ENCODE measurements around the gene AUTS2. TPM values are rescaled to one million over a fixed set of nuclear protein-coding genes. Genes with fewer than 3 reads are reported as not detected.

AUTS2 gene
- total and polyA plus RNA-seq, 9 of the 15 experiments (the other 6 are each of a cell fraction or from before 2014, with no cell fraction given): 0.58 TPM; not detected in 8

DNA sequence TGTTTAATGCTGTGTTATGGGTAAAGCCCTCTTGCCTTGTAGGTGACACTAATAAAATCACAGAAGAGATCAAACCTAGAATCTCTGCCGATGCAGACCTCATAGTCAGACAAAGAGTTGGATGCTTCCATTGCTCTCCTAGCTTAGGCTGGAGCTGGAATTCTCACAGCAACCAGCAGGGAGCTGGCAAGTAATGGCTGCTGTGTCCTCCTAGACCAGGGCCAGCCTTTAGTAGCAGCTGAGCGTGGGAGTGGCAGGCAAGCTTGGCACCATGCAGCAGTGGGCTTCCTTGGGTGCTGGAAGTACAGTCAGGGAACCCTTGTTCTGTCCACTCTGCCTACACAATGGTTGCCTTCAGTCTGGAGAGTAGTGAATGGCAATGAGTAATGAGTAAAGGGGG lies 935.3 kb downstream of the AUTS2 start:
- Histone ChIP-seq H3K4me3 (no peak overlapping the region), H3K27ac (ENCODE audit: extremely low read depth, low read depth, low read length) (no peak overlapping the region), H3K9me1 (ENCODE audit: control insufficient read depth, insufficient read depth, low read length) (no peaks in the 10 kb centered on the region), H3K4me2 (ENCODE audit: insufficient read depth, low read length) (no peak overlapping the region), H3K4me1 (replicated peaks in 1 of 2; ENCODE audit: control insufficient read depth in 2 of 2, insufficient read depth in 2 of 2, low read length in 2 of 2) (no peaks in the 10 kb centered on the region), H4K20me1 (replicated peaks; ENCODE audit: control insufficient read depth, insufficient read depth, low read length) (no peaks in the 10 kb centered on the region), H2AFZ (ENCODE audit: low read depth, low read length) (no peak overlapping the region), H3K36me3 (ENCODE audit: control insufficient read depth, insufficient read depth, low read length) (no peaks in the 10 kb centered on the region), H3K27me3 (ENCODE audit: control insufficient read depth in 2 of 2, insufficient read depth in 2 of 2, low read length in 2 of 2) (peaks cover 4 to 6% of the 10 kb centered on the region in 2 experiments; a peak in 4 of 5 replicates), H3K79me2 (ENCODE audit: control insufficient read depth, insufficient read depth, low read length) (no peaks in the 10 kb centered on the region), H3K9ac (ENCODE audit: insufficient read depth in 1 of 2, low read depth in 2 of 2, low read length in 2 of 2) (no peak overlapping the region), H3K9me3 (replicated peaks; ENCODE audit: control insufficient read depth, insufficient read depth, low read depth, low read length) (no peaks in the 10 kb centered on the region)
- FAIRE-seq (no peak), ATAC-seq (no peak), DNase-seq (ENCODE audit: extremely low read depth in 1 of 4, low spot score in 3 of 4) (no peak)
- ChIA-PET CTCF (ENCODE audit: low intra/inter-chr PET ratio) (no interaction called here), POLR2A (no interaction called here)
- BruUV-seq (replicated peaks): no TSS peak
- WGBS (ENCODE audit: insufficient coverage, low coverage, missing lambda C conversion rate): 0% methylated on average over 2 of the region's 2 CpGs
- intact Hi-C loops (cut with micrococcal nuclease): no loop called here
- in situ Hi-C loops (cut with MboI): no loop called here
- TF ChIP-seq, protein P1, sequence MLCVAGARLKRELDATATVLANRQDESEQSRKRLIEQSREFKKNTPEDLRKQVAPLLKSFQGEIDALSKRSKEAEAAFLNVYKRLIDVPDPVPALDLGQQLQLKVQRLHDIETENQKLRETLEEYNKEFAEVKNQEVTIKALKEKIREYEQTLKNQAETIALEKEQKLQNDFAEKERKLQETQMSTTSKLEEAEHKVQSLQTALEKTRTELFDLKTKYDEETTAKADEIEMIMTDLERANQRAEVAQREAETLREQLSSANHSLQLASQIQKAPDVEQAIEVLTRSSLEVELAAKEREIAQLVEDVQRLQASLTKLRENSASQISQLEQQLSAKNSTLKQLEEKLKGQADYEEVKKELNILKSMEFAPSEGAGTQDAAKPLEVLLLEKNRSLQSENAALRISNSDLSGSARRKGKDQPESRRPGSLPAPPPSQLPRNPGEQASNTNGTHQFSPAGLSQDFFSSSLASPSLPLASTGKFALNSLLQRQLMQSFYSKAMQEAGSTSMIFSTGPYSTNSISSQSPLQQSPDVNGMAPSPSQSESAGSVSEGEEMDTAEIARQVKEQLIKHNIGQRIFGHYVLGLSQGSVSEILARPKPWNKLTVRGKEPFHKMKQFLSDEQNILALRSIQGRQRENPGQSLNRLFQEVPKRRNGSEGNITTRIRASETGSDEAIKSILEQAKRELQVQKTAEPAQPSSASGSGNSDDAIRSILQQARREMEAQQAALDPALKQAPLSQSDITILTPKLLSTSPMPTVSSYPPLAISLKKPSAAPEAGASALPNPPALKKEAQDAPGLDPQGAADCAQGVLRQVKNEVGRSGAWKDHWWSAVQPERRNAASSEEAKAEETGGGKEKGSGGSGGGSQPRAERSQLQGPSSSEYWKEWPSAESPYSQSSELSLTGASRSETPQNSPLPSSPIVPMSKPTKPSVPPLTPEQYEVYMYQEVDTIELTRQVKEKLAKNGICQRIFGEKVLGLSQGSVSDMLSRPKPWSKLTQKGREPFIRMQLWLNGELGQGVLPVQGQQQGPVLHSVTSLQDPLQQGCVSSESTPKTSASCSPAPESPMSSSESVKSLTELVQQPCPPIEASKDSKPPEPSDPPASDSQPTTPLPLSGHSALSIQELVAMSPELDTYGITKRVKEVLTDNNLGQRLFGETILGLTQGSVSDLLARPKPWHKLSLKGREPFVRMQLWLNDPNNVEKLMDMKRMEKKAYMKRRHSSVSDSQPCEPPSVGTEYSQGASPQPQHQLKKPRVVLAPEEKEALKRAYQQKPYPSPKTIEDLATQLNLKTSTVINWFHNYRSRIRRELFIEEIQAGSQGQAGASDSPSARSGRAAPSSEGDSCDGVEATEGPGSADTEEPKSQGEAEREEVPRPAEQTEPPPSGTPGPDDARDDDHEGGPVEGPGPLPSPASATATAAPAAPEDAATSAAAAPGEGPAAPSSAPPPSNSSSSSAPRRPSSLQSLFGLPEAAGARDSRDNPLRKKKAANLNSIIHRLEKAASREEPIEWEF (CRISPR knock-in tag; IDR thresholded peaks at IDR 0.05): no peak
- no peak for TF ChIP-seq TEAD1 (CRISPR knock-in tag; IDR thresholded peaks at IDR 0.05)
- TF ChIP-seq, protein P2, sequence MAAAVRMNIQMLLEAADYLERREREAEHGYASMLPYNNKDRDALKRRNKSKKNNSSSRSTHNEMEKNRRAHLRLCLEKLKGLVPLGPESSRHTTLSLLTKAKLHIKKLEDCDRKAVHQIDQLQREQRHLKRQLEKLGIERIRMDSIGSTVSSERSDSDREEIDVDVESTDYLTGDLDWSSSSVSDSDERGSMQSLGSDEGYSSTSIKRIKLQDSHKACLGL (CRISPR knock-in tag; IDR thresholded peaks at IDR 0.05; ENCODE audit: borderline replicate concordance, poor library complexity, severe bottlenecking): no peak
- TF ChIP-seq CEBPG (CRISPR knock-in tag; IDR thresholded peaks at IDR 0.05): no peak
- no peak for TF ChIP-seq CEBPG (tag; conservative IDR thresholded peaks at IDR 0.05 in 1 of 2, IDR thresholded peaks at IDR 0.05 in 1 of 2)
- TF ChIP-seq, protein P3, sequence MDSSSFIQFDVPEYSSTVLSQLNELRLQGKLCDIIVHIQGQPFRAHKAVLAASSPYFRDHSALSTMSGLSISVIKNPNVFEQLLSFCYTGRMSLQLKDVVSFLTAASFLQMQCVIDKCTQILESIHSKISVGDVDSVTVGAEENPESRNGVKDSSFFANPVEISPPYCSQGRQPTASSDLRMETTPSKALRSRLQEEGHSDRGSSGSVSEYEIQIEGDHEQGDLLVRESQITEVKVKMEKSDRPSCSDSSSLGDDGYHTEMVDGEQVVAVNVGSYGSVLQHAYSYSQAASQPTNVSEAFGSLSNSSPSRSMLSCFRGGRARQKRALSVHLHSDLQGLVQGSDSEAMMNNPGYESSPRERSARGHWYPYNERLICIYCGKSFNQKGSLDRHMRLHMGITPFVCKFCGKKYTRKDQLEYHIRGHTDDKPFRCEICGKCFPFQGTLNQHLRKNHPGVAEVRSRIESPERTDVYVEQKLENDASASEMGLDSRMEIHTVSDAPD (CRISPR knock-in tag; IDR thresholded peaks at IDR 0.05): no peak
- TF ChIP-seq TAF1 (IDR thresholded peaks at IDR 0.05; ENCODE audit: control insufficient read depth, extremely low read depth, insufficient read depth, low read length, severe bottlenecking): no peak
- TF ChIP-seq, protein P4, sequence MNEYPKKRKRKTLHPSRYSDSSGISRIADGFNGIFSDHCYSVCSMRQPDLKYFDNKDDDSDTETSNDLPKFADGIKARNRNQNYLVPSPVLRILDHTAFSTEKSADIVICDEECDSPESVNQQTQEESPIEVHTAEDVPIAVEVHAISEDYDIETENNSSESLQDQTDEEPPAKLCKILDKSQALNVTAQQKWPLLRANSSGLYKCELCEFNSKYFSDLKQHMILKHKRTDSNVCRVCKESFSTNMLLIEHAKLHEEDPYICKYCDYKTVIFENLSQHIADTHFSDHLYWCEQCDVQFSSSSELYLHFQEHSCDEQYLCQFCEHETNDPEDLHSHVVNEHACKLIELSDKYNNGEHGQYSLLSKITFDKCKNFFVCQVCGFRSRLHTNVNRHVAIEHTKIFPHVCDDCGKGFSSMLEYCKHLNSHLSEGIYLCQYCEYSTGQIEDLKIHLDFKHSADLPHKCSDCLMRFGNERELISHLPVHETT (CRISPR knock-in tag; conservative IDR thresholded peaks at IDR 0.05 in 1 of 2, IDR thresholded peaks at IDR 0.05 in 1 of 2): no peak
- no peak for TF ChIP-seq PHB (CRISPR knock-in tag; IDR thresholded peaks at IDR 0.05)
- TF ChIP-seq ZNF3 (CRISPR knock-in tag; IDR thresholded peaks at IDR 0.05): no peak
- TF ChIP-seq HDGF (IDR thresholded peaks at IDR 0.05): no peak
